ENCODE data around the gene MED22.

The MED22 gene

DNA sequence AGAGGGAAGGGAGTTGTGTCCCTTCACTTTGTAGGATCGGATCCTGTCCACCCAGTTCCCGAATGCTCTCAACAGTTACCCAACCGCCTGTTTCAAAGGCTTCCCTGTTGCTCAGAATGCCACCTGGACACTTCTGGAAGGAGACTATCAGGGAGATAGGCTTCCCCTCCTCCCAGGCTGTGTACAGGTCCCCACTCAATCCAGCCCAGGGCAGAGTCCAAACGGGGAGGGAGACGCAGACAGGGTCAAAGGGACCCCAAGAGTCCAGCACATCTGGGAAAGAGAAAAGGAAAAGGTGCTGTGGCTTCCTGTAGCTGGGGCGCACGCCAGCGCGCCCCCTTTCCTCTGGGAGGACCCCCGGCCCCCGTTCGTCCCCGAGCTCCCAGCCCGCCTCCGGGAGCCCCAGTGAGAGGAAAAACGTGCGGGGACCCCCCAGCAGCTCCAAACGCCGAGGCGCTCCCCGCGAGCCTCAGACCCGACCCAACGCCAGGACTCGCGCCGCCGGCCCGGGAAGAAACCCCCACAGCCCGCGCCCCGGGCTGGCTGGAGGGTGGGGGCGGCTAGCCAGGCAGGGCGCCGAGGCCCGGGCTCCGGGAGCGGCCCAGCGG lies 27.3 kb upstream of the MED22 start:
- TF ChIP-seq ZBTB7A (IDR thresholded peaks at IDR 0.05; ENCODE audit: low read depth), result peak; percentile 88
- TF ChIP-seq, protein P1, sequence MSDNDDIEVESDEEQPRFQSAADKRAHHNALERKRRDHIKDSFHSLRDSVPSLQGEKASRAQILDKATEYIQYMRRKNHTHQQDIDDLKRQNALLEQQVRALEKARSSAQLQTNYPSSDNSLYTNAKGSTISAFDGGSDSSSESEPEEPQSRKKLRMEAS (IDR thresholded peaks at IDR 0.05), result no peak

DNA sequence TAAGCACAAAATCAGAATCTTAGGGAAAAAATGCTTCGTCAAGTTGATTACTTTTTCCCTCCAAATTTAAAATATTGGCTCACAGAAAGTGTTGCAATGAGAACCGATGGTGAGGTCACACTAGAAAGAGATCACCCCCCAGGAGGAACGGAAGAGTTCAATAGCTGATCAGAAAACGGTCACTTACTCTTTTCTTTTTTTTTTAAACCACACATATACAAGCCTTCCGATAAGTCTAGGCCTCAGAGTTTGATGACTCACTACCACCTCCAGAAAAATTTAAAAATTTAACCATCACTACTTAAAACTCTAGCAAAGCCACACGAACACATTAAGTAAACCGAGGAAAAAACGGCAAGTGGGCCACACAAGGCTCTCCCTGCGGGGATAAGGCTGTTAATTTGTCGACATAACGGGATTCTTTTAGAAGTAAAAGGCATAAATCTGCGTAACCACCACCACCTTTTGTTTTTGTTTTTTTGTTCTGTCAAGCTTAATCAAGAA lies 26.7 kb upstream of the MED22 start:
- TF ChIP-seq NFIC (IDR thresholded peaks at IDR 0.05), result no peak
- TF ChIP-seq, protein P1 (IDR thresholded peaks at IDR 0.05), result no peak
- TF ChIP-seq TAF1 (IDR thresholded peaks at IDR 0.05; ENCODE audit: low read depth), result no peak
- TF ChIP-seq, protein P2, sequence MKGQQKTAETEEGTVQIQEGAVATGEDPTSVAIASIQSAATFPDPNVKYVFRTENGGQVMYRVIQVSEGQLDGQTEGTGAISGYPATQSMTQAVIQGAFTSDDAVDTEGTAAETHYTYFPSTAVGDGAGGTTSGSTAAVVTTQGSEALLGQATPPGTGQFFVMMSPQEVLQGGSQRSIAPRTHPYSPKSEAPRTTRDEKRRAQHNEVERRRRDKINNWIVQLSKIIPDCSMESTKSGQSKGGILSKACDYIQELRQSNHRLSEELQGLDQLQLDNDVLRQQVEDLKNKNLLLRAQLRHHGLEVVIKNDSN (IDR thresholded peaks at IDR 0.05), result no peak

DNA sequence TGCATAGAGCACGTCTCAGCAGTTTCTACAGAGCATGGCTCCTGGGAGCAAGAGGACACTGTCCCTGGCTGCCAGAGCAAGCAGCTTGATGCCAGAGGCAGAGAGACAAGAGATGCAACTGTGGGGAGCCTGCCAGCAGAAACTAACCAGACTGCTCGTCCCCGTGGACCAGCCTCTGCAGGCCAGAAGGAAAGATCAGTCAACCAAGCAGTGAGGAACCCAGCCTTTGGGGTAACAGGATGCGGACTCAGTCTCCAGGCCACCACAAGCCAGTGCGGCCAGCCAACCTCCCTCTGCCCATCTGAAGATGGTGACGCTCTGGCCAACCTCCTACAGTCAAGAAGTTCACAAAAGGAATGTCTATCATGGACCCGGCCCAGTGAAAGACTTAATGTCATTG lies 24.2 kb upstream of the MED22 start:
- TF ChIP-seq, protein P3, sequence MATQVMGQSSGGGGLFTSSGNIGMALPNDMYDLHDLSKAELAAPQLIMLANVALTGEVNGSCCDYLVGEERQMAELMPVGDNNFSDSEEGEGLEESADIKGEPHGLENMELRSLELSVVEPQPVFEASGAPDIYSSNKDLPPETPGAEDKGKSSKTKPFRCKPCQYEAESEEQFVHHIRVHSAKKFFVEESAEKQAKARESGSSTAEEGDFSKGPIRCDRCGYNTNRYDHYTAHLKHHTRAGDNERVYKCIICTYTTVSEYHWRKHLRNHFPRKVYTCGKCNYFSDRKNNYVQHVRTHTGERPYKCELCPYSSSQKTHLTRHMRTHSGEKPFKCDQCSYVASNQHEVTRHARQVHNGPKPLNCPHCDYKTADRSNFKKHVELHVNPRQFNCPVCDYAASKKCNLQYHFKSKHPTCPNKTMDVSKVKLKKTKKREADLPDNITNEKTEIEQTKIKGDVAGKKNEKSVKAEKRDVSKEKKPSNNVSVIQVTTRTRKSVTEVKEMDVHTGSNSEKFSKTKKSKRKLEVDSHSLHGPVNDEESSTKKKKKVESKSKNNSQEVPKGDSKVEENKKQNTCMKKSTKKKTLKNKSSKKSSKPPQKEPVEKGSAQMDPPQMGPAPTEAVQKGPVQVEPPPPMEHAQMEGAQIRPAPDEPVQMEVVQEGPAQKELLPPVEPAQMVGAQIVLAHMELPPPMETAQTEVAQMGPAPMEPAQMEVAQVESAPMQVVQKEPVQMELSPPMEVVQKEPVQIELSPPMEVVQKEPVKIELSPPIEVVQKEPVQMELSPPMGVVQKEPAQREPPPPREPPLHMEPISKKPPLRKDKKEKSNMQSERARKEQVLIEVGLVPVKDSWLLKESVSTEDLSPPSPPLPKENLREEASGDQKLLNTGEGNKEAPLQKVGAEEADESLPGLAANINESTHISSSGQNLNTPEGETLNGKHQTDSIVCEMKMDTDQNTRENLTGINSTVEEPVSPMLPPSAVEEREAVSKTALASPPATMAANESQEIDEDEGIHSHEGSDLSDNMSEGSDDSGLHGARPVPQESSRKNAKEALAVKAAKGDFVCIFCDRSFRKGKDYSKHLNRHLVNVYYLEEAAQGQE (IDR thresholded peaks at IDR 0.05; ENCODE audit: low read depth), result no peak
- no peak for TF ChIP-seq CREB1 (IDR thresholded peaks at IDR 0.05; ENCODE audit: low read depth)
- TF ChIP-seq, protein P2 (IDR thresholded peaks at IDR 0.05), result no peak
- no peak for TF ChIP-seq EGR1 (IDR thresholded peaks at IDR 0.05)
- no peak for TF ChIP-seq EP300 (IDR thresholded peaks at IDR 0.05; ENCODE audit: borderline replicate concordance)
- no peak for TF ChIP-seq TCF12 (IDR thresholded peaks at IDR 0.05; ENCODE audit: low read depth)
- no peak for TF ChIP-seq RAD21 (IDR thresholded peaks at IDR 0.05; ENCODE audit: low read depth)
- no peak for TF ChIP-seq TAF1 (IDR thresholded peaks at IDR 0.05; ENCODE audit: low read depth)

DNA sequence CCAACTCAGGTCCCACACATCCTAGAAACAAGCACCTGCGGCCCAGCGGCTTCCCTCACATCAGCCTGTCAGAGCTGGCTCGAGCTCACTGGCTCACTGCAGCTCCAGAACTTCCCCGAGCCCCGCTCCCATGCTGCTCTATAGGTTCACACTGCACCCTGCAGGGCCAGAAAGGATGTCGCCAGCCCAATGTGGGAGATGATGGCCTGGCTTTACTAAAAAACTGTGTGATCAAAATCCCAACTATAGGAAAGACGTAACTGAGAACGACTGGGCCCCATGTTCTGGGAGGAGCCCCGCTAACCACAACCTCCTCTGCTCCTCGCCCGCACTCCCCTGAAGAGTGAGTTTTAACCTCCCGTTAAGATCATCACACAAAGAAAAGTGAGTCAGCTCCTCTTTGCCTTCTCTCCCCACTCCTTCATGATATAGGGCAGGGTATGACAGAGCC lies 23.4 kb upstream of the MED22 start:
- TF ChIP-seq RAD21 (IDR thresholded peaks at IDR 0.05; ENCODE audit: low read depth) (no peak), EGR1 (IDR thresholded peaks at IDR 0.05) (no peak), FOXM1 (IDR thresholded peaks at IDR 0.05; ENCODE audit: borderline replicate concordance, low read depth) (no peak), CEBPB (IDR thresholded peaks at IDR 0.05) (no peak), EP300 (IDR thresholded peaks at IDR 0.05; ENCODE audit: borderline replicate concordance) (no peak), TEAD4 (IDR thresholded peaks at IDR 0.05) (no peak), YY1 (IDR thresholded peaks at IDR 0.05; ENCODE audit: low read depth) (no peak), NFIC (IDR thresholded peaks at IDR 0.05) (no peak), CREB1 (IDR thresholded peaks at IDR 0.05; ENCODE audit: low read depth) (no peak), TCF12 (IDR thresholded peaks at IDR 0.05; ENCODE audit: low read depth) (no peak), TAF1 (IDR thresholded peaks at IDR 0.05; ENCODE audit: low read depth) (no peak), ZBTB7A (IDR thresholded peaks at IDR 0.05; ENCODE audit: low read depth) (no peak)
- TF ChIP-seq, protein P3 (IDR thresholded peaks at IDR 0.05; ENCODE audit: low read depth), result no peak
- TF ChIP-seq, protein P1 (IDR thresholded peaks at IDR 0.05), result no peak
- TF ChIP-seq, protein P2 (IDR thresholded peaks at IDR 0.05), result no peak

DNA sequence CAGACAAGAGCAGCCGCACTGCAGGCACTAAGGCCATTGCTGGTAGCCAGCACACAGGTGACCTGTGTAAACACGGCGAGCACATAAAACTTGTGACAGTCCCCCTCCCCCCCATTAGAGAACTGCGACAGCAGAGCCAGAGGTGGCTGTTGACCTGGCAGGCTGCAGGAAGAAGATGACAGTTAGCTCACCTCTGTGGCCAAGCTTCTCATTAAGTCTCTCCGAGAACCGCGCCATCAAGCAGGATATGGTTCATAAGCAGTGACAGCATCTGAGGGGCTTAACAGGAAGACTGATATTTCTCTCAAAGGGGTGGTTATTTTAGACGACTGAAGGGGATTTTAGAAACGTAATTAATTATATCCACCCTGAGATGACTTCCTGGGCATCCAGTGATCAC lies 22.8 kb upstream of the MED22 start:
- TF ChIP-seq FOXM1 (IDR thresholded peaks at IDR 0.05; ENCODE audit: borderline replicate concordance, low read depth), result no peak
- TF ChIP-seq NFIC (IDR thresholded peaks at IDR 0.05), result no peak
- no peak for TF ChIP-seq TAF1 (IDR thresholded peaks at IDR 0.05; ENCODE audit: low read depth)
- TF ChIP-seq, protein P3 (IDR thresholded peaks at IDR 0.05; ENCODE audit: low read depth), result no peak
- no peak for TF ChIP-seq YY1 (IDR thresholded peaks at IDR 0.05; ENCODE audit: low read depth)
- TF ChIP-seq RAD21 (IDR thresholded peaks at IDR 0.05; ENCODE audit: low read depth), result no peak
- TF ChIP-seq EGR1 (IDR thresholded peaks at IDR 0.05), result no peak
- no peak for TF ChIP-seq ZBTB7A (IDR thresholded peaks at IDR 0.05; ENCODE audit: low read depth)
- TF ChIP-seq, protein P1 (IDR thresholded peaks at IDR 0.05), result no peak
